ENCODE measurements around the gene MICU1. TPM values are rescaled to one million over a fixed set of nuclear protein-coding genes. Genes with fewer than 3 reads are reported as not detected.
A peak's percentile ranks its signal among the peaks of the same experiment; 100 is the strongest.

Gene MICU1
- total RNA-seq, 3 donors from 2014 or later (not counting 1 experiment from before 2014, with no cell fraction given) = 27.9 to 30.9 (median 29.4) TPM

DNA sequence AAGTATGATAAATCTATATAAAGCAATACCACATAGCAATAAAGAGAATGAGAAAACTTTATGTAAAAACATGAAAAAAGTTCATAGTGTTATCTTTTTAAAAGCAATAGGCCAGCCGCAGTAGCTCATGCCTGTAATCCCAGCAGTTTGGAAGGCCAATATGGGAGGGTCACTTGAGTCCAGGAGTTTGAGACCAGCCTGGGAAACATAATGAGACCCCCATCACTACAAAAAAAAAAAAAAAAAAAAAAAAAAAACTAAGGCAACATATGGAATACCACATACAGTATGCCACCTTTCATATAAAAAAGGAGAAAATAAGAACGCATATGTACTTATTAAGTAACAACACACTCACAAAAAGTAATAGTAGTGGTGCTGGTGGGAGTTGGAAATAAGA is 52.8 kb downstream of the MICU1 start:
- peaks cover 5 to 14% of the 10 kb centered on the region in 2 donors for H3K4me1 Mint-ChIP-seq
- H3K27ac Mint-ChIP-seq = no peak overlapping the region
- intact Hi-C loops (cut with micrococcal nuclease) = no loop called here
- TF ChIP-seq, protein P1, sequence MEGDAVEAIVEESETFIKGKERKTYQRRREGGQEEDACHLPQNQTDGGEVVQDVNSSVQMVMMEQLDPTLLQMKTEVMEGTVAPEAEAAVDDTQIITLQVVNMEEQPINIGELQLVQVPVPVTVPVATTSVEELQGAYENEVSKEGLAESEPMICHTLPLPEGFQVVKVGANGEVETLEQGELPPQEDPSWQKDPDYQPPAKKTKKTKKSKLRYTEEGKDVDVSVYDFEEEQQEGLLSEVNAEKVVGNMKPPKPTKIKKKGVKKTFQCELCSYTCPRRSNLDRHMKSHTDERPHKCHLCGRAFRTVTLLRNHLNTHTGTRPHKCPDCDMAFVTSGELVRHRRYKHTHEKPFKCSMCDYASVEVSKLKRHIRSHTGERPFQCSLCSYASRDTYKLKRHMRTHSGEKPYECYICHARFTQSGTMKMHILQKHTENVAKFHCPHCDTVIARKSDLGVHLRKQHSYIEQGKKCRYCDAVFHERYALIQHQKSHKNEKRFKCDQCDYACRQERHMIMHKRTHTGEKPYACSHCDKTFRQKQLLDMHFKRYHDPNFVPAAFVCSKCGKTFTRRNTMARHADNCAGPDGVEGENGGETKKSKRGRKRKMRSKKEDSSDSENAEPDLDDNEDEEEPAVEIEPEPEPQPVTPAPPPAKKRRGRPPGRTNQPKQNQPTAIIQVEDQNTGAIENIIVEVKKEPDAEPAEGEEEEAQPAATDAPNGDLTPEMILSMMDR (IDR thresholded peaks at IDR 0.05) = no peak
- no peaks in the 10 kb centered on the region for H3K36me3 ChIP-seq (ENCODE audit: control insufficient read depth, insufficient read depth, low read length)
- no peak overlapping the region for H3K27ac ChIP-seq (ENCODE audit: low read length)
- H3K9me3 ChIP-seq (ENCODE audit: control insufficient read depth, insufficient read depth, low read length) = no peaks in the 10 kb centered on the region
- DNase-seq (no peak), ATAC-seq (no peak)
- H3K27me3 ChIP-seq (ENCODE audit: control insufficient read depth, insufficient read depth, low read length) = no peaks in the 10 kb centered on the region
- H3K4me3 ChIP-seq (ENCODE audit: low read length) = no peak overlapping the region
- WGBS (ENCODE audit: insufficient coverage) = 100% methylated on average over 1 of the region's 2 CpGs
- H3K9me3 Mint-ChIP-seq = no peaks in the 10 kb centered on the region
- no peaks in the 10 kb centered on the region for H3K27me3 Mint-ChIP-seq (ENCODE audit: low read depth in 2 of 2)
- H3K36me3 Mint-ChIP-seq = no peaks in the 10 kb centered on the region
- no peaks in the 10 kb centered on the region for H3K4me1 ChIP-seq (ENCODE audit: control insufficient read depth, insufficient read depth, low read length)
- no peak overlapping the region for H3K4me3 Mint-ChIP-seq

DNA sequence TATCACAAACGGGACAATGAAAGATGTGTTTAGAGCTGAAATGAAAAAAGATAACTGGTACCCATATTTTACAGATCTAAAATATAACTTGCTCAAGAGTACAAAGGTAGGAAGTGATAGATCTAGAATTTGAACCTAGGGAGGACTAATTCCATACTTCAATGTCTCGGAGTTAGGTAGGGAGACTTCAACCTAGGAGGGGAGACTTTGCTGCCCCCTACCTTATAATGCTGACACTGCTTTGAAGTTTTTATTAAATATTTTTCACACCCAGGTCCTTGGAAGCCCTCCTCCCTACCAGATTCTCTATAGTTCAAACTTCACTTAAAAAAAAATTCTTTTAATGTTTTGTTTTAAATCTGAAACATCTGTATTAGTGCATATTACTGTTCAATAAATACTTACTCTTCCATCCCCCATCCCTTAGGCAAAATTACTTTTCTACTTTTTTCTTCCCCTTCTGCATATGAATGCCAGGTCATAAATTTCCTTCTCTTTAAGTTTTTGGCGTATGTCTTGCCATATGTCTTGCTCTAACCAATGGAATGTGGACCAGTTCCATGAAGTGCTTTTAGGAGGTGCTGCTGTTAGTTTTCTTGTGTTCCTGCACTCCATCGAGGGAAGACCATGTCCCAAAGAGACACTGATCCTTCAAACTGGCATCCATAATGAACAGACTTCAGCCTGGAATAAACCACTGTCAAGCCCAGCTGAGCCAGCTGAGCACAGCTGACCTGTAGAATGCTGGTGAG is 57.8 kb downstream of the MICU1 start:
- H3K4me1 ChIP-seq (ENCODE audit: control insufficient read depth, insufficient read depth, low read length) = no peaks in the 10 kb centered on the region
- peak in 1 of 2 donors; percentile 10 for DNase-seq
- 88% methylated on average over 2 of the region's 4 CpGs for WGBS (ENCODE audit: insufficient coverage)
- Mint-ChIP-seq H3K4me1 (peaks cover 7 to 11% of the 10 kb centered on the region in 2 donors), H3K4me3 (no peak overlapping the region), H3K36me3 (no peaks in the 10 kb centered on the region), H3K9me3 (no peaks in the 10 kb centered on the region), H3K27ac (no peak overlapping the region), H3K27me3 (ENCODE audit: low read depth in 2 of 2) (no peaks in the 10 kb centered on the region)
- H3K36me3 ChIP-seq (ENCODE audit: control insufficient read depth, insufficient read depth, low read length) = no peaks in the 10 kb centered on the region
- H3K27ac ChIP-seq (ENCODE audit: low read length) = no peak overlapping the region
- ATAC-seq = no peak
- no peak overlapping the region for H3K4me3 ChIP-seq (ENCODE audit: low read length)
- intact Hi-C loops (cut with micrococcal nuclease) = no loop called here
- no peaks in the 10 kb centered on the region for H3K9me3 ChIP-seq (ENCODE audit: control insufficient read depth, insufficient read depth, low read length)
- H3K27me3 ChIP-seq (ENCODE audit: control insufficient read depth, insufficient read depth, low read length) = no peaks in the 10 kb centered on the region
- TF ChIP-seq, protein P1 (IDR thresholded peaks at IDR 0.05) = no peak

DNA sequence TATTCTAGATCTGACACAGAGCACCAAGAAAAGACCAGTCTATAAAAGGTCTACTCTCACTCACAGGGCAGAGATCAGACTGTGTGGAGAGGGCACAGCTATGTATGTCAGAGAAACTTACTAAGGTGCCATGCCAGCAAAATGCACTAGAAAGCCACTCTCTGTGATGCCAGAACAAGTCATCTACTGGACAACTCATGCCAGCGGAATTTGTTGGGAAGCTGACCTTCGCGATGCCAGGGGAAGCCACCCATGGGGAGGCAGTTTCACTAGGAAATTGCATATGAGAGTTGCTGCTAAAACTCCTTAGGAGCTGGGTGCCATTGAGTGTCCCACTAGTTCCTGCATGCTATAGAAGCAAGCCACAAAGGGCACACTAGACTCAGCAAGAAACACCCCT is 58.5 kb downstream of the MICU1 start:
- Mint-ChIP-seq H3K9me3 (no peaks in the 10 kb centered on the region), H3K27me3 (ENCODE audit: low read depth in 2 of 2) (no peaks in the 10 kb centered on the region), H3K27ac (no peak overlapping the region), H3K4me1 (peaks cover 8 to 11% of the 10 kb centered on the region in 2 donors), H3K4me3 (no peak overlapping the region), H3K36me3 (no peaks in the 10 kb centered on the region)
- no peak overlapping the region for H3K4me3 ChIP-seq (ENCODE audit: low read length)
- TF ChIP-seq, protein P1 (IDR thresholded peaks at IDR 0.05) = no peak
- H3K9me3 ChIP-seq (ENCODE audit: control insufficient read depth, insufficient read depth, low read length) = no peaks in the 10 kb centered on the region
- intact Hi-C loops (cut with micrococcal nuclease) = no loop called here
- H3K4me1 ChIP-seq (ENCODE audit: control insufficient read depth, insufficient read depth, low read length) = no peaks in the 10 kb centered on the region
- H3K27me3 ChIP-seq (ENCODE audit: control insufficient read depth, insufficient read depth, low read length) = no peaks in the 10 kb centered on the region
- peaks cover 4% of the 10 kb centered on the region for H3K36me3 ChIP-seq (ENCODE audit: control insufficient read depth, insufficient read depth, low read length)
- ATAC-seq = no peak
- 95% methylated on average over 3 of the region's 3 CpGs for WGBS (ENCODE audit: insufficient coverage)
- H3K27ac ChIP-seq (ENCODE audit: low read length) = no peak overlapping the region
- no peak for DNase-seq

DNA sequence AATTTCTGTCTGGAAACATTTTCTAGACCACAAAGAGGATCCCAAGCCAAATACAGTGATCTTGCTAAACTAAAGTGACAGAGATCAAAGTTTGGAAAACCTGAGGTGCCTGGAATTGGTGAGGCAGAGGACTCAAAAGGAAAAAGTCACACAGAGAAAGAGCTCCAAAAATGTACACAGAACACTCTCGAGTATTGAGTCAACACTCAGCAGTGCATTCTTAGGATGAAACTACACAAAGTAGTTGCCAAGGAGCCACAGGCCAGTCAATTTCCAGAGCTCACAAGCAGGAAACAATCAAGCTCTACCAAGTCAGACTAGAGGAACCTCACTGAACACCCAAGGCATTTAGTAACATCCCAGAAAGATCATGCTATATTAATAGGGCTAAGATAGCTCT is 61.3 kb downstream of the MICU1 start:
- Mint-ChIP-seq H3K4me1 (peaks cover 7 to 8% of the 10 kb centered on the region in 2 donors), H3K4me3 (no peak overlapping the region), H3K36me3 (no peaks in the 10 kb centered on the region), H3K27ac (no peak overlapping the region), H3K27me3 (ENCODE audit: low read depth in 2 of 2) (no peaks in the 10 kb centered on the region), H3K9me3 (no peaks in the 10 kb centered on the region)
- ATAC-seq (no peak), DNase-seq (no peak)
- Histone ChIP-seq H3K4me3 (ENCODE audit: low read length) (no peak overlapping the region), H3K27me3 (ENCODE audit: control insufficient read depth, insufficient read depth, low read length) (no peaks in the 10 kb centered on the region), H3K27ac (ENCODE audit: low read length) (no peak overlapping the region), H3K4me1 (ENCODE audit: control insufficient read depth, insufficient read depth, low read length) (no peaks in the 10 kb centered on the region), H3K9me3 (ENCODE audit: control insufficient read depth, insufficient read depth, low read length) (no peaks in the 10 kb centered on the region), H3K36me3 (ENCODE audit: control insufficient read depth, insufficient read depth, low read length) (peaks cover 14% of the 10 kb centered on the region)
- intact Hi-C loops (cut with micrococcal nuclease) = no loop called here
- WGBS (ENCODE audit: insufficient coverage) = 65% methylated on average over 1 of the region's 1 CpG
- TF ChIP-seq, protein P1 (IDR thresholded peaks at IDR 0.05) = no peak

Data from natural killer cell (primary cell).